ENCODE results near the gene ABHD4. TPM values are rescaled to one million over a fixed set of nuclear protein-coding genes. Genes with fewer than 3 reads are reported as not detected.
"Not testable (repeated sequence)": the region's sequence is repeated elsewhere in the genome, so short reads cannot be mapped to it uniquely, and the experiment has no call there.

The ABHD4 gene
- total RNA-seq, 2 experiments from 2014 or later = 8.6 to 9.4 TPM

DNA sequence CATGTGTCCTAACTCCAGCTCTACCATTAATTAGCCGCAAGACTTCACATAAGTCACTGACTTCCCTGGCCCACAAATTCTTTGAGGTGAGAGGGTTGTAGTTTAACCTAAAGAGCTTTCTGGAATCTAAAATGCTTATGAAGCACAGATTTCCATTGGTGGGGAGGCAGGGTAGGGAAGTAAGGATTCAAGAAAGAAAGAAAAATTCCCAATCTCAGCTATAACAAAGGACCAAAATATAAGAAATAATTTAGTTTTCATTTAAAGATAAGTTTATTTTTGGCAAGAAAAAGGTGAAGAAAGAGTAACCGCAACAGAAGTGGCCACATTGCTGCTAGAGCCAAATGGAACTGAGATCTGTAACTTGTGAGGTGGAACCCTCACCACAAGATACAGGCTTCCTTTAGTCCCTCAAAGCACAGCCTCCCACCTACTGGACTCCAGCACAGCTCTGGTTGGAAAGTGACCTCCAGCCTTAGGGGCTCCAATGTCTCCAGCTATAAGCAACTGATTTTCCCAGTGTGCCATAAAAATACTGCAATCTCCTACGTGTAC is 32.6 kb upstream of the ABHD4 start:
- no peaks in the 10 kb centered on the region for H3K27me3 Mint-ChIP-seq
- DNase-seq (peak; percentile 35), ATAC-seq (no peak)
- POLR2A ChIA-PET = interaction anchor here (0.6 to 15.6 kb wide), 11 partner anchors 15 to 648 kb away, joined by 3 to 397 read pairs (median 4); no protein-coding TSS in a partner anchor
- TF ChIP-seq, protein P1, sequence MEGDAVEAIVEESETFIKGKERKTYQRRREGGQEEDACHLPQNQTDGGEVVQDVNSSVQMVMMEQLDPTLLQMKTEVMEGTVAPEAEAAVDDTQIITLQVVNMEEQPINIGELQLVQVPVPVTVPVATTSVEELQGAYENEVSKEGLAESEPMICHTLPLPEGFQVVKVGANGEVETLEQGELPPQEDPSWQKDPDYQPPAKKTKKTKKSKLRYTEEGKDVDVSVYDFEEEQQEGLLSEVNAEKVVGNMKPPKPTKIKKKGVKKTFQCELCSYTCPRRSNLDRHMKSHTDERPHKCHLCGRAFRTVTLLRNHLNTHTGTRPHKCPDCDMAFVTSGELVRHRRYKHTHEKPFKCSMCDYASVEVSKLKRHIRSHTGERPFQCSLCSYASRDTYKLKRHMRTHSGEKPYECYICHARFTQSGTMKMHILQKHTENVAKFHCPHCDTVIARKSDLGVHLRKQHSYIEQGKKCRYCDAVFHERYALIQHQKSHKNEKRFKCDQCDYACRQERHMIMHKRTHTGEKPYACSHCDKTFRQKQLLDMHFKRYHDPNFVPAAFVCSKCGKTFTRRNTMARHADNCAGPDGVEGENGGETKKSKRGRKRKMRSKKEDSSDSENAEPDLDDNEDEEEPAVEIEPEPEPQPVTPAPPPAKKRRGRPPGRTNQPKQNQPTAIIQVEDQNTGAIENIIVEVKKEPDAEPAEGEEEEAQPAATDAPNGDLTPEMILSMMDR (IDR thresholded peaks at IDR 0.05) = no peak
- intact Hi-C loops (cut with micrococcal nuclease) = loop anchor here (10.0 kb wide), 2 partner anchors 261 to 341 kb away; no protein-coding TSS in a partner anchor
- peak overlapping the region; percentile 58 for H3K4me3 Mint-ChIP-seq
- no peaks in the 10 kb centered on the region for H3K9me3 Mint-ChIP-seq
- CTCF ChIA-PET = interaction anchor here (0.9 to 10.0 kb wide), 13 partner anchors 10 to 650 kb away, joined by 3 to 249 read pairs (median 3); partner anchors contain the start of gene OXA1L
- peaks cover 79% of the 10 kb centered on the region for H3K4me1 Mint-ChIP-seq (ENCODE audit: low read depth)
- H3K27ac Mint-ChIP-seq = peak overlapping the region; percentile 94
- peaks cover 62% of the 10 kb centered on the region for H3K36me3 Mint-ChIP-seq (ENCODE audit: low read depth)

DNA sequence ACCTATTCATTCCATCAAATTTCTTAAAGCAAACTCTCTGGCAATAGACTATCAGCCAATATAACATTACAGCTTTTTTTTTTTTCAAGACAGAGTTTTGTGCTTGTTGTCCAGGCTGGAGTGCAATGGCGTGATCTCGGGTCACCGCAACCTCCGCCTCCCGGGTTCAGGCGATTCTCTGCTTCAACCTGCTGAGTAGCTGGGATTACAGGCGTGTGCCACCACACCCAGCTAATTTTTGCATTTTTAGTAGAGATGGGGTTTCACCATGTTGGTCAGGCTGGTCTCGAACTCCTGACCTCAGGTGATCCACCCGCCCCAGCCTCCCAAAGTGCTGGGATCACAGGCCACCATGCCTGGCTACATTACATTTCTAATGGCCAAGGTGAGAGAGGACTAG is 31.8 kb upstream of the ABHD4 start:
- Mint-ChIP-seq H3K36me3 (ENCODE audit: low read depth) (peaks cover 65% of the 10 kb centered on the region), H3K4me1 (ENCODE audit: low read depth) (peaks cover 75% of the 10 kb centered on the region), H3K27ac (peak overlapping the region; percentile 94), H3K4me3 (peak overlapping the region; percentile 58)
- H3K9me3 Mint-ChIP-seq, H3K27me3 Mint-ChIP-seq, ATAC-seq: not testable (repeated sequence)
- intact Hi-C loops (cut with micrococcal nuclease) = loop anchor here (10.0 kb wide), 2 partner anchors 261 to 341 kb away; no protein-coding TSS in a partner anchor
- POLR2A ChIA-PET = interaction anchor here (1.2 to 15.6 kb wide), 6 partner anchors 6 to 56 kb away, joined by 4 to 397 read pairs (median 105); partner anchors contain the start of gene DAD1
- peak; percentile 52 for DNase-seq
- CTCF ChIA-PET = interaction anchor here (0.7 to 10.0 kb wide), 14 partner anchors 6 to 714 kb away, joined by 3 to 259 read pairs (median 5); partner anchors contain the start of genes ABHD4, LRP10 and OXA1L

DNA sequence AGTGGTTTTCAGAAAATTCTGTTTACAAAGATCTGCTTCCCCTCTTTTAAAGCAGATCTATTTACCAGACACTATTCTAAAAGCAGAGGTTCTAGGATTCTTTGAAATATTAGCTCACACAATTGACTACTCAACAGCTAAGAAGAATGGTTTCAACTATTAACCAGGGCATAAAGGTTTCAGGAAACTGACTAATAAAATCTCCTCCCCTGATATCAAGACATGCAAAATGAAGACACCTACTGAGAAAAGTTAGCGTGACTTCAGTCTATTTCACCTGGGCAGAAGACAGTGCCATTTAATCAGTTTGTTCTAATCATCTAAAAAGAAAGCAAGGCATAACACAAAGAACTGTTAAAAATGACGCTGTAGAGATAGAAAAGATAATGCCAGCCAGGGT is 31.3 kb upstream of the ABHD4 start:
- H3K36me3 Mint-ChIP-seq (ENCODE audit: low read depth) = peaks cover 65% of the 10 kb centered on the region
- ChIA-PET CTCF (interaction anchor here (0.7 to 10.0 kb wide), 12 partner anchors 7 to 714 kb away, joined by 3 to 259 read pairs (median 5); partner anchors contain the start of genes ABHD4 and LRP10), POLR2A (interaction anchor here (1.2 to 15.6 kb wide), 10 partner anchors 7 to 831 kb away, joined by 3 to 397 read pairs (median 22); partner anchors contain the start of gene DAD1)
- ATAC-seq (peak; percentile 9), DNase-seq (no peak)
- TF ChIP-seq, protein P1 (IDR thresholded peaks at IDR 0.05) = no peak
- peak overlapping the region; percentile 62 for H3K4me3 Mint-ChIP-seq
- H3K9me3 Mint-ChIP-seq = no peaks in the 10 kb centered on the region
- H3K27me3 Mint-ChIP-seq = no peaks in the 10 kb centered on the region
- peaks cover 70% of the 10 kb centered on the region for H3K4me1 Mint-ChIP-seq (ENCODE audit: low read depth)
- intact Hi-C loops (cut with micrococcal nuclease) = loop anchor here (10.0 kb wide), 2 partner anchors 262 to 342 kb away; no protein-coding TSS in a partner anchor
- H3K27ac Mint-ChIP-seq = peak overlapping the region; percentile 94

DNA sequence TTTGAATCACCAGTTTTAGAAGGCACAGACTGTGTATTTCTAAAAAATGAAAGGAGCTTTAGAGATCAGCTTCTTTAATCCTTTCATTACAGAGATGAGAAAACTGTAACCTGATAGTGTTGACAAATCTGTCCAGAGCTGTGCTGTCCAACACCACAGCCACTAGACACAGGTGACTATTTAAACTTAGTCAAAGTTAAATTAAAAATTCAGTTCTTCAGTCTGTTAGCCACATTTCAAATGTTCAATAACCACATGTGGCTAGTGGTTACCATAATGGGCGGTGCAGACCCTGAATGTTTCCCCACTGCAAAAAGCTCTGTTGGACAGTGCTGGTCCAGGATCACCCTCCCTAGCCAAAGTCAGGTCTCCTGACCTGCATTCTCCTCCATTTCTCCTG is 30.7 kb upstream of the ABHD4 start:
- no peak for ATAC-seq
- Mint-ChIP-seq H3K27ac (peak overlapping the region; percentile 94), H3K27me3 (no peaks in the 10 kb centered on the region), H3K4me3 (peak overlapping the region; percentile 62), H3K4me1 (ENCODE audit: low read depth) (peaks cover 70% of the 10 kb centered on the region), H3K9me3 (no peaks in the 10 kb centered on the region), H3K36me3 (ENCODE audit: low read depth) (peaks cover 70% of the 10 kb centered on the region)
- ChIA-PET POLR2A (interaction anchor here (1.2 to 15.6 kb wide), 11 partner anchors 7 to 831 kb away, joined by 3 to 397 read pairs (median 12); partner anchors contain the start of genes DAD1 and RBM23), CTCF (interaction anchor here (0.8 to 10.0 kb wide), 16 partner anchors 7 to 715 kb away, joined by 3 to 259 read pairs (median 4); partner anchors contain the start of gene LRP10)
- TF ChIP-seq, protein P1 (IDR thresholded peaks at IDR 0.05) = no peak
- intact Hi-C loops (cut with micrococcal nuclease) = loop anchor here (10.0 kb wide), 2 partner anchors 263 to 343 kb away; no protein-coding TSS in a partner anchor
- peak; percentile 45 for DNase-seq

DNA sequence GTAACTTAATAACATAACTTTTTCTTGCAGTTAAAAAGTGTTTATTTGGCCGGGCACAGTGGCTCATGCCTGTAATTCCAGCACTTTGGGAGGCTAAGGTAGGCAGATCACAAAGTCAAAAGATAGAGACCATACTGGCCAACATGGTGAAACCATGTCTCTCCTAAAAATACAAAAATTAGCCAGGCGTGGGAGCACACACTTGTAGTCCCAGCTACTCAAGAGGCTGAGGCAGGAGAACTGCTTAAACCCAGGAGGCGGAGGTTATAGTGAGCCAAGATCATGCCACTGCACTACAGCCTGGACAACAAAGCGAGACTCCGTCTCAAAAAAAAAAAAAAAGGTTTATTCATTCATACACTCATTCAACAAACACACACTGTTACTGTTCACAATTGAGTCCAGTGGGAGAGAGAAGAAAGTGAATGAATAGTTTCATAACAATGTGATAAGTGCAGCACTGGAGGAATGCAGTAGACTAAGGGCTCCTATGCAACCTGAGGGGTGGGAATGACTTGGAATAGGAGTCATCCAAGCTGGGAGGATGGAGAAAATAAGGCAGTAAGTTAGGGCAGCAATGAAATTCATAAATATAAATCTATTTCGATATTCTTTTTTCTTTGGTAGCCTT is 28.9 kb upstream of the ABHD4 start:
- H3K36me3 Mint-ChIP-seq (ENCODE audit: low read depth) = peaks cover 69% of the 10 kb centered on the region
- ChIA-PET POLR2A (interaction anchor here (0.7 to 15.6 kb wide), 15 partner anchors 9 to 708 kb away, joined by 3 to 397 read pairs (median 7); partner anchors contain the start of genes DAD1 and OXA1L), CTCF (interaction anchor here (0.7 to 10.0 kb wide), 71 partner anchors 9 to 1155 kb away, joined by 3 to 259 read pairs (median 8); partner anchors contain the start of genes ABHD4, AJUBA, DAD1 and LRP10)
- DNase-seq = peak; percentile 13
- TF ChIP-seq, protein P1 (IDR thresholded peaks at IDR 0.05) = no peak
- peaks cover 69% of the 10 kb centered on the region for H3K4me1 Mint-ChIP-seq (ENCODE audit: low read depth)
- intact Hi-C loops (cut with micrococcal nuclease) = loop anchor here (10.0 kb wide), 2 partner anchors 264 to 344 kb away; no protein-coding TSS in a partner anchor
- peak overlapping the region; percentile 86 for H3K4me3 Mint-ChIP-seq
- H3K27ac Mint-ChIP-seq = peak overlapping the region; percentile 94
- ATAC-seq = no peak
- H3K9me3 Mint-ChIP-seq = no peaks in the 10 kb centered on the region
- H3K27me3 Mint-ChIP-seq = no peaks in the 10 kb centered on the region

All from activated CD8-positive, alpha-beta T cell treated with anti-CD3 and anti-CD28 coated beads for 36 hours (primary cell).